DOHH2 (cell line): ENCODE results near the gene SIGLEC12.

ENCODE experiments used
- EZH2phosphoT487 ChIP-seq: fragments of 200-600 bp; sonication (generic); IDR thresholded peaks from 2 replicates; pipeline ENCODE4 v1.6.1; 2017; ENCODE audit warnings: borderline replicate concordance, mild to moderate bottlenecking, antibody characterized with exemption, low read length, moderate library complexity, mixed read lengths
- TF ChIP-seq, protein P1 (sequence below): fragments of 200-600 bp; sonication (generic); IDR thresholded peaks from one replicate; pipeline ENCODE4 v1.5.1; 2014; ENCODE audit warnings: antibody characterized with exemption, mild to moderate bottlenecking, low read depth, low read length; ENCODE audit not compliant: poor library complexity, severe bottlenecking

GRCh38 chr19:51489113-51489512 lies 12.5 kb downstream of the SIGLEC12 start:
- TF ChIP-seq, protein P1, sequence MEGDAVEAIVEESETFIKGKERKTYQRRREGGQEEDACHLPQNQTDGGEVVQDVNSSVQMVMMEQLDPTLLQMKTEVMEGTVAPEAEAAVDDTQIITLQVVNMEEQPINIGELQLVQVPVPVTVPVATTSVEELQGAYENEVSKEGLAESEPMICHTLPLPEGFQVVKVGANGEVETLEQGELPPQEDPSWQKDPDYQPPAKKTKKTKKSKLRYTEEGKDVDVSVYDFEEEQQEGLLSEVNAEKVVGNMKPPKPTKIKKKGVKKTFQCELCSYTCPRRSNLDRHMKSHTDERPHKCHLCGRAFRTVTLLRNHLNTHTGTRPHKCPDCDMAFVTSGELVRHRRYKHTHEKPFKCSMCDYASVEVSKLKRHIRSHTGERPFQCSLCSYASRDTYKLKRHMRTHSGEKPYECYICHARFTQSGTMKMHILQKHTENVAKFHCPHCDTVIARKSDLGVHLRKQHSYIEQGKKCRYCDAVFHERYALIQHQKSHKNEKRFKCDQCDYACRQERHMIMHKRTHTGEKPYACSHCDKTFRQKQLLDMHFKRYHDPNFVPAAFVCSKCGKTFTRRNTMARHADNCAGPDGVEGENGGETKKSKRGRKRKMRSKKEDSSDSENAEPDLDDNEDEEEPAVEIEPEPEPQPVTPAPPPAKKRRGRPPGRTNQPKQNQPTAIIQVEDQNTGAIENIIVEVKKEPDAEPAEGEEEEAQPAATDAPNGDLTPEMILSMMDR, result no peak
- TF ChIP-seq EZH2phosphoT487, result no peak
